Naive thymus-derived CD4-positive, alpha-beta T cell (primary cell): Measurements from ENCODE around the gene KIAA1328. TPM values are rescaled to one million over a fixed set of nuclear protein-coding genes. Genes with fewer than 3 reads are reported as not detected.
A peak's percentile ranks its signal among the peaks of the same experiment; 100 is the strongest.

ENCODE experiments used
- ATAC-seq: fragments of 150-1000 bp; cut with Tn5 transposase; 2 replicates; pipeline ENCODE4 v1.10.0; 2021; ENCODE audit warnings: mild to moderate bottlenecking, moderate library complexity
- CTCF ChIA-PET: fragments of 350-600 bp; sonication (Branson Sonifier 250); formaldehyde crosslinking; loops from one replicate; lab custom pipeline; 2021; ENCODE audit warnings: antibody characterized with exemption; lab: Charles Lee
- POLR2A ChIA-PET: fragments of 350-600 bp; sonication (Branson Sonifier 250); formaldehyde crosslinking; loops from one replicate; lab custom pipeline; 2021; ENCODE audit warnings: antibody characterized with exemption, inconsistent platforms; lab: Charles Lee
- DNase-seq, 9 donors: peaks; one replicate each; pipeline versions ENCODE4 v3.0.0 to v3.0.0-alpha.2; 2020 to 2022; ENCODE audit warnings: mixed read lengths in 1 of 9
- H3K27ac ChIP-seq: one replicate; pipeline ENCODE4 v1.7.0; 2013; ENCODE audit warnings: mild to moderate bottlenecking, low read depth, low read length, moderate library complexity
- H3K27me3 ChIP-seq, 2 donors: one replicate each; pipeline ENCODE4 v1.7.0; 2013; ENCODE audit warnings: low read length in 2 of 2, mild to moderate bottlenecking in 2 of 2, moderate library complexity in 2 of 2; ENCODE audit not compliant: control insufficient read depth in 2 of 2, insufficient read depth in 2 of 2
- H3K36me3 ChIP-seq, 3 experiments: 1 replicate in 2 of 3; 2 replicates in 1 of 3; pipeline ENCODE4 v1.7.0; 2013; ENCODE audit warnings: low read length in 3 of 3, mild to moderate bottlenecking in 3 of 3, moderate library complexity in 1 of 3; ENCODE audit not compliant: insufficient read depth in 3 of 3, control insufficient read depth in 2 of 3
- H3K4me1 ChIP-seq, 2 donors: one replicate each; pipeline ENCODE4 v1.7.0; 2013; ENCODE audit warnings: low read length in 2 of 2, mild to moderate bottlenecking in 2 of 2, moderate library complexity in 1 of 2; ENCODE audit not compliant: control insufficient read depth in 2 of 2, insufficient read depth in 2 of 2
- H3K4me3 ChIP-seq: 2 replicates; pipeline ENCODE4 v1.7.0; 2013; ENCODE audit warnings: mild to moderate bottlenecking, low read length
- H3K9me3 ChIP-seq, 3 experiments: 1 replicate in 2 of 3; 2 replicates in 1 of 3; pipeline ENCODE4 v1.7.0; 2013; ENCODE audit warnings: low read length in 3 of 3; ENCODE audit not compliant: control insufficient read depth in 2 of 3
- H3K27ac Mint-ChIP-seq, 9 donors: one replicate each; pipeline ENCODE4 v1.8.0; 2020 to 2022; ENCODE audit warnings: mixed read lengths in 9 of 9, mild to moderate bottlenecking in 8 of 9, moderate library complexity in 5 of 9, inconsistent platforms in 2 of 9
- H3K27me3 Mint-ChIP-seq, 5 donors: one replicate each; pipeline ENCODE4 v1.8.0; 2021 to 2022; ENCODE audit warnings: mixed read lengths in 5 of 5, mild to moderate bottlenecking in 1 of 5
- H3K36me3 Mint-ChIP-seq, 5 donors: one replicate each; pipeline ENCODE4 v1.8.0; 2020 to 2022; ENCODE audit warnings: mixed read lengths in 5 of 5, mild to moderate bottlenecking in 3 of 5, inconsistent platforms in 1 of 5
- H3K4me1 Mint-ChIP-seq, 7 donors: one replicate each; pipeline ENCODE4 v1.8.0; 2020 to 2022; ENCODE audit warnings: mixed read lengths in 7 of 7, mild to moderate bottlenecking in 3 of 7, inconsistent platforms in 1 of 7
- H3K4me3 Mint-ChIP-seq, 10 donors: one replicate each; pipeline ENCODE4 v1.8.0; 2020 to 2022; ENCODE audit warnings: mild to moderate bottlenecking in 10 of 10, mixed read lengths in 10 of 10, moderate library complexity in 6 of 10, inconsistent platforms in 2 of 10
- H3K9me3 Mint-ChIP-seq, 11 donors: one replicate each; pipeline ENCODE4 v1.8.0; 2020 to 2022; ENCODE audit warnings: mixed read lengths in 11 of 11, mild to moderate bottlenecking in 4 of 11, inconsistent platforms in 1 of 11, moderate library complexity in 1 of 11
- intact Hi-C, 2 donors: fragments of 100-400 bp; cut with micrococcal nuclease; formaldehyde crosslinking; loops; one replicate each; pipeline ENCODE4 v1.15.1; 2023
- polyA plus RNA-seq, 2 donors: library from polyadenylated mRNA; unstranded; fragments of 300-500 nt; fragmentation: Illumina TruSeq; gene quantifications; one replicate each; pipeline ENCODE4 v1.2.3, GENCODE V29; 2021
- total RNA-seq, 6 experiments: library from RNA in 5 of 6; stranded (reverse) in 5 of 6; gene quantifications; 1 replicate in 5 of 6; 2 replicates in 1 of 6; pipeline ENCODE4 v1.2.3 and lab custom pipeline; 2021 to 2026

The KIAA1328 gene
- total and polyA plus RNA-seq, 7 experiments from 2014 or later = 8.1 to 17.6 (median 13.2) TPM

DNA sequence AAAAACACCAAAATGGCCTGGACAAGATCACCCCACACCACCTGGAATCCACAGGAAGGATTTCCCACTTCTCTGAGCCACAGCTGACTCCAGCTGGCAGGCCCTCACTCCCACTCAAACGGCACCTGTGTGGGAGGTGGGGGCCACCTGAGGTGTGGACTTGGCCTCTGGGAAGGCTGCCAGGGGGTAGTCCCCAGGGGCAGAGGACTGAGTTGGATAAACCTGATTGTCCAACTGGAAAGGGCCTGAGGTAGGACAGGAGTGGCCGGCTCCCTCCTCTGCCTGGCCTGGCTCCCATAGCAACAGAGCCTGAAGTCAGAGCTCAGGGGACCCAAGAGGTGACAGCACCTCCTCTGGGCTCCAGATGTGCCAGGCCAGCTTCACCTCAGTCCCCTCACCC is 436.5 kb downstream of the KIAA1328 start:
- H3K4me1 Mint-ChIP-seq = peaks cover 0 to 3% (median 0%) of the 10 kb centered on the region in 7 donors
- H3K27me3 Mint-ChIP-seq = peaks cover 0 to 19% (median 4%) of the 10 kb centered on the region in 5 donors

GRCh38 chr18:37266290-37266689 is 437.4 kb downstream of the KIAA1328 start:
- peaks cover 0 to 18% (median 4%) of the 10 kb centered on the region in 5 donors for H3K27me3 Mint-ChIP-seq
- ATAC-seq = no peak
- Histone ChIP-seq H3K36me3 (no peaks in the 10 kb centered on the region), H3K27me3 (no peaks in the 10 kb centered on the region), H3K4me1 (no peaks in the 10 kb centered on the region), H3K27ac (no peak overlapping the region), H3K4me3 (no peak overlapping the region), H3K9me3 (no peaks in the 10 kb centered on the region)
- no peak overlapping the region for H3K27ac Mint-ChIP-seq
- intact Hi-C loops = no loop called here
- DNase-seq = no peak
- no peaks in the 10 kb centered on the region for H3K36me3 Mint-ChIP-seq
- CTCF ChIA-PET = no interaction called here
- H3K4me1 Mint-ChIP-seq = peaks cover 0 to 3% (median 0%) of the 10 kb centered on the region in 7 donors
- H3K4me3 Mint-ChIP-seq = no peak overlapping the region
- peaks cover 0 to 10% (median 5%) of the 10 kb centered on the region in 11 donors for H3K9me3 Mint-ChIP-seq
- POLR2A ChIA-PET = no interaction called here

More for the DNA sequence above, 436.5 kb downstream of the KIAA1328 start:
- Mint-ChIP-seq H3K27ac (no peak overlapping the region), H3K36me3 (no peaks in the 10 kb centered on the region), H3K9me3 (peaks cover 0 to 6% (median 3%) of the 10 kb centered on the region in 11 donors), H3K4me3 (no peak overlapping the region)
- no peaks in the 10 kb centered on the region for H3K27me3 ChIP-seq
- no peak for ATAC-seq
- no peaks in the 10 kb centered on the region for H3K9me3 ChIP-seq
- intact Hi-C loops = no loop called here
- H3K36me3 ChIP-seq = no peaks in the 10 kb centered on the region
- ChIA-PET POLR2A (no interaction called here), CTCF (no interaction called here)
- H3K4me3 ChIP-seq = no peak overlapping the region
- no peaks in the 10 kb centered on the region for H3K4me1 ChIP-seq
- no peak overlapping the region for H3K27ac ChIP-seq
- DNase-seq = no peak

DNA sequence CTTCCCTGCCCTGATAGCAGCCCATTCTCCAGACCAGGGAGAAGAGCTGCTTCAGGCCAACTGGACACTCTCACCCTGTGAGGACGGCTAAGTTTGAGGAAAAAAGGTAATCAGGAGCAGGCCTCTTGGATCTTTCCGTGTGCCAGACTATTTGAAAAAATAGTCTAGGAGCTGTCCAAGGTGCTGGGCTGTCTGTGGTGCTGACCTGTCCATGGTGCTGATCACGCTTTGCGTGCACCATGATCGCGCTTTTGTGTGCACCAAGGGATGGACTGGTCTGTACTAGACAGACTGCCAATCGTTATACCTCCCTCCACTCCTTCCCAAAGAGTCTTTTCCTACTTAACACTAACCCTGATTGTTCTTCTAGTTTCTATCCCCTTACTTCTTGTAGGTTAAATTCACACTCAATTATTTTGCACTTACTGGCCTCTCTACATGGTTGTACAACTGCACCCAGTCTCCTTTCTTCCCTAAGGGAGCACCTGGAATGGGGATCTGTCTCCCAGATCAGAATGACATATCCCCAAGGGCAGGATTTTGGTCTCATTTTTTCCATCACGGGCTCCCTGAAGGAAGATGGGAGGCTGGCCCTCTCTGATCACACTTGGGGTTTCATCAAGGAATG is 441.2 kb downstream of the KIAA1328 start:
- Mint-ChIP-seq H3K4me3 (no peak overlapping the region), H3K27me3 (peaks cover 7 to 31% (median 15%) of the 10 kb centered on the region in 5 donors)
- CTCF ChIA-PET = no interaction called here

GRCh38 chr18:37270666-37271052 is 441.7 kb downstream of the KIAA1328 start:
- Histone ChIP-seq H3K4me1 (no peaks in the 10 kb centered on the region), H3K27ac (no peak overlapping the region), H3K9me3 (no peaks in the 10 kb centered on the region), H3K4me3 (no peak overlapping the region), H3K36me3 (no peaks in the 10 kb centered on the region), H3K27me3 (no peaks in the 10 kb centered on the region)
- no peak for DNase-seq
- POLR2A ChIA-PET = no interaction called here
- Mint-ChIP-seq H3K4me1 (peaks cover 0 to 4% (median 3%) of the 10 kb centered on the region in 7 donors), H3K36me3 (peaks cover 0 to 3% (median 0%) of the 10 kb centered on the region in 5 donors), H3K27ac (no peak overlapping the region), H3K9me3 (peaks cover 0 to 23% (median 9%) of the 10 kb centered on the region in 11 donors), H3K4me3 (no peak overlapping the region), H3K27me3 (peaks cover 10 to 35% (median 19%) of the 10 kb centered on the region in 5 donors)
- CTCF ChIA-PET = no interaction called here
- no peak for ATAC-seq
- intact Hi-C loops = no loop called here

More for the DNA sequence above, 441.2 kb downstream of the KIAA1328 start:
- Histone ChIP-seq H3K9me3 (no peaks in the 10 kb centered on the region), H3K27me3 (no peaks in the 10 kb centered on the region), H3K4me3 (no peak overlapping the region), H3K27ac (no peak overlapping the region), H3K36me3 (no peaks in the 10 kb centered on the region), H3K4me1 (no peaks in the 10 kb centered on the region)
- peak in 4 of 9 donors; percentile 8 to 38 (median 16) for DNase-seq
- POLR2A ChIA-PET = no interaction called here
- peak; percentile 41 for ATAC-seq
- intact Hi-C loops = no loop called here
- peaks cover 0 to 3% (median 0%) of the 10 kb centered on the region in 7 donors for H3K4me1 Mint-ChIP-seq
- no peaks in the 10 kb centered on the region for H3K36me3 Mint-ChIP-seq
- H3K9me3 Mint-ChIP-seq = peaks cover 0 to 19% (median 7%) of the 10 kb centered on the region in 11 donors
- no peak overlapping the region for H3K27ac Mint-ChIP-seq

GRCh38 chr18:37272226-37272625 is 443.3 kb downstream of the KIAA1328 start:
- Histone ChIP-seq H3K4me3 (no peak overlapping the region), H3K9me3 (no peaks in the 10 kb centered on the region), H3K27ac (no peak overlapping the region), H3K36me3 (no peaks in the 10 kb centered on the region), H3K27me3 (no peaks in the 10 kb centered on the region), H3K4me1 (no peaks in the 10 kb centered on the region)
- Mint-ChIP-seq H3K36me3 (peaks cover 0 to 4% (median 0%) of the 10 kb centered on the region in 5 donors), H3K4me3 (no peak overlapping the region), H3K4me1 (peaks cover 0 to 6% (median 0%) of the 10 kb centered on the region in 7 donors), H3K27ac (no peak overlapping the region), H3K9me3 (peaks cover 0 to 27% (median 13%) of the 10 kb centered on the region in 11 donors), H3K27me3 (peaks cover 16 to 46% (median 26%) of the 10 kb centered on the region in 5 donors)
- POLR2A ChIA-PET = no interaction called here
- ATAC-seq (no peak), DNase-seq (no peak)
- intact Hi-C loops = no loop called here
- CTCF ChIA-PET = no interaction called here

GRCh38 chr18:37272841-37273240 is 443.9 kb downstream of the KIAA1328 start:
- POLR2A ChIA-PET = no interaction called here
- Histone ChIP-seq H3K36me3 (no peaks in the 10 kb centered on the region), H3K27ac (no peak overlapping the region), H3K4me3 (no peak overlapping the region), H3K9me3 (no peaks in the 10 kb centered on the region), H3K4me1 (no peaks in the 10 kb centered on the region), H3K27me3 (no peaks in the 10 kb centered on the region)
- Mint-ChIP-seq H3K27ac (peak overlapping the region in 1 of 9 donors; percentile 19), H3K4me3 (no peak overlapping the region), H3K36me3 (peaks cover 0 to 4% (median 0%) of the 10 kb centered on the region in 5 donors), H3K27me3 (peaks cover 16 to 50% (median 31%) of the 10 kb centered on the region in 5 donors), H3K9me3 (peaks cover 0 to 29% (median 13%) of the 10 kb centered on the region in 11 donors), H3K4me1 (peaks cover 0 to 6% (median 0%) of the 10 kb centered on the region in 7 donors)
- intact Hi-C loops = no loop called here
- DNase-seq (no peak), ATAC-seq (no peak)
- CTCF ChIA-PET = no interaction called here
